Stimulated activated naive CD8-positive, alpha-beta T cell treated with anti-CD3 and anti-CD28 coated beads, Interleukin-15, Interleukin-2, amounts not matched to agents 100 U/mL and 50 U/mL, for 24 hours (primary cell): ENCODE measurements around the gene NR6A1.
"Not testable (repeated sequence)": the region's sequence is repeated elsewhere in the genome, so short reads cannot be mapped to it uniquely, and the experiment has no call there.

Experiments
- ATAC-seq: fragments of 150-1000 bp; cut with Tn5 transposase; one replicate; pipeline ENCODE4 v1.10.0; 2021
- DNase-seq: peaks from one replicate; pipeline ENCODE4 v3.0.0; 2021

Gene NR6A1

GRCh38 chr9:124615840-124616239, 155.3 kb downstream of the NR6A1 start:
- not testable (repeated sequence) for DNase-seq, ATAC-seq

DNA sequence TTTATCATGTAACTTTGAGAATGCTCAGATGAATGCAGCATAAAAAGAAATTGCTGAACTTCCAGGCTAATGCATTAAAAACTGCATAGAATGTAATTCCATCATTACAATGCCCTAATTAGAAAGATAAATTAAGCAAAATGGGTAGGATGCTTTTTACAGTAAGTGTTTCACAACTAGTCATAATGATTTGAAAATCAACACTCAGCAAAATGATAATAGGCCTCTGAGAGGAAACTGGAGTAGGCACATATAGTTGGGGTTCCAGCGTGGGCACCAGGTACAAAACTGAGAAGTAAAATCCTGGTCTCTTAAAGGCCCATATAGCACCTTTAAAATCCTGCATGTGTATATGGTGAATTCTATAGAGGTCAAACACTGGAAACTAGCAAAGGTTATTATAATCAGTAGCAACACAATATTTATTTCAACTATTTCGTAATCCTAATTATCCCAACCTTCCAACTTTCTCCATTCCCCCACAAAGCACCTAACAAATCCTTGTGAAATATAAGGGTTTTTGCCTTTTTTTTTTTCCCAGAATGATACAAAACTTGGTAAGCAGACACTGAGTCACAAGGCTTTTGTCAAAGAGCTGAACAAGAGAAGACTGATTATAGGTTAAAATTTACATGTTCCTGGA, 155.9 kb downstream of the NR6A1 start:
- no peak for DNase-seq
- no peak for ATAC-seq

DNA sequence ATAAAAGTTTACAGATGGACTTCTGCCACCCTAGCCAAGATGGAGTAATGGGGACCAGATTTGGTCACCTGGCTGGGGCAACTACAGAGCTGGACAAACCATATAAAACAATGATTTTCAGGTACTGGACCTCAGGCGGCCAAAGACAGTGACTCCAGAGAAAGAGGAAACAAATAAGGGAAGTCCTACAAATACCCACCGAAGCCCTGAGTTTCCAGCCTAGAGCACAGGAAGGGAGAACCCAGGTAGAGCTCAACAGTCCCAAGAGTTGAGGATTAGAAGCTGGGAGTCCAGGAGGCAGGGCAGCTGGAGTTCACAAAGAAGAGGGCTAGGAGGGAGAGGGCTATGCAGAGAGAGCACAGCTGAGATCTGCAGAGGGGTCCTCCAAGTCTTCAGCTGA, 157.3 kb downstream of the NR6A1 start:
- DNase-seq (no peak), ATAC-seq (no peak)

DNA sequence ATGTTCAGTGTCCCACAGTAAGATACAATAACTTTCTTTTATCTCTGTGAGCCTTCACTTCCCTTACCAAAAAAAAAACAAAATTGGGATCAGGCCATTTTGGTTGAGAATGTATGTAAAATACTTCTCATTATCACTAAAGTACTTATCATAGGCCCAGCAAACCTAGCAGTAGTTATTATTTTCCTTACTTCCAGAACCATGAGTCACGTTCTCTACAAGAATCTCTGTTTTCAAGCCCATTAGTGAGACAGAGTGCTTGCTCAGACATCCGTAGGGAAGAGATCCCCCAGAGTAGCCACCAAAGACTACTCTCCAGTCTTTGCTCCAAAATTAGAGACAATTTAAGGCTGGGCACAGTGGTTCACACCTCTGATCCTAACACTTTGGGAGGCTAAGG, 160.0 kb downstream of the NR6A1 start:
- no peak for DNase-seq
- no peak for ATAC-seq

GRCh38 chr9:124606027-124606426, 165.1 kb downstream of the NR6A1 start:
- ATAC-seq = no peak
- no peak for DNase-seq

GRCh38 chr9:124605258-124605657, 165.9 kb downstream of the NR6A1 start:
- no peak for ATAC-seq
- DNase-seq = no peak

GRCh38 chr9:124602632-124603031, 168.5 kb downstream of the NR6A1 start:
- no peak for ATAC-seq

DNA sequence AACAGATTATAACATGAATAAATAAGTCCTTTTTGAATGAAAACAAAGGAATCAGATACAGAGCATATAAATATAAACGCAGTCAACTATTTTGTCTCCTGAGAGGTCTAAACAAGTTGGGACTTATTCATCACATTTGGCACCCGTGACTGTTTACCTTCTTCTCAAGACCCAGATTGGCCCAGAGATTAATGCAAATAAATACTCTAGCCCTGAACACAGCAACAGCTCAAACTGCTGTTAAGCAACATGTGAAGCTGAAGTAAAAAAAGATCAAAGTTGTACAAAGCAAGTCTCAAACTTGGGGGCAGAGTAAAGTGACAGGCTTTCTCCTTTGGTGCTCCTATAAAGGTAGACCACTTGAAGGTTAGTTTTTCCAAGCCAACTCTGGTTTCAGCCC, 168.9 kb downstream of the NR6A1 start:
- no peak for ATAC-seq
- DNase-seq = no peak

More at GRCh38 chr9:124602632-124603031, 168.5 kb downstream of the NR6A1 start:
- DNase-seq = no peak

- ATAC-seq = no peak
- DNase-seq = no peak
Observed at GRCh38 chr9:124600407-124600806, 170.7 kb downstream of the NR6A1 start.

GRCh38 chr9:124599121-124599795, 171.9 kb downstream of the NR6A1 start:
- no peak for DNase-seq
- ATAC-seq = no peak

DNA sequence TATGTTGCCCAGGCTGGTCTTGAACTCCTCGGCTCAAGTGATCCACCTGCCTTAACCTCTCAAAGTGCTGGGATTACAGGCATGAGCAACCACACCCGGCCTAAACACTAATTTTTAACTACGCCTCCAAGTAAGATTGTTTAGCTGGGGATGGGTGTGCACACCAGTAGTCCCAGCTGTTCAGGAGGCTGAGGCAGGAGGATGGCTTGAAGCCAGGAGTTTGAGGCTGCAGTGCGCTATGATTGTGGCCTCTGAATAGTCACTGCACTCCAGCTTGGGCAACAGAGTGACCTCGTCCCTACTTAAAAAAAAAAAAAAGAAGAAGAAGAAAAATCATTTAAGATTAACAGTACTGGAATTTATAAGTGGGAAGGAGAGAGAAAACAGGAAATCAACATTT, 173.1 kb downstream of the NR6A1 start:
- DNase-seq (no peak), ATAC-seq (no peak)

- DNase-seq = no peak
- ATAC-seq = no peak
Observed at GRCh38 chr9:124596172-124596839, 174.8 kb downstream of the NR6A1 start.

- DNase-seq = no peak
- ATAC-seq = no peak
Observed at GRCh38 chr9:124595743-124596142, 175.4 kb downstream of the NR6A1 start.

DNA sequence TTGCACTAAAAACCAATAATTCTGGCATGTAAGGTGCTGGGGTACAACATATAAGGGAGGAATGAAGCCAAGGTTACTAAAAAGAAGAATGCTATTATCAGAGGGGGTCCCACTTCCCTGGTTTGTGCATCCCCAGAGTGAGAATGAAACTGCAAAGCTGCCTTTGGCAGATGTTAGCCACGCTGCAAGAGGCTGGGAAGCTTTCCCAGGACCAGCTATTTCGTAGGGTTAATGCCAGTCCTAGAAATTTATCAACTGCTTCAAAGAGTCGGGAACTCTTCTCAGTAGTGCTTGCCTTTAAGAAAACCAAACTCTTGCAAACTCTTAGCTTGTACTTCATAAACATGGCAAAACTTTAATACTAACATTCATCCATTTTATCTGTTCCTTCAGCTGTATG, 176.4 kb downstream of the NR6A1 start:
- no peak for DNase-seq
- ATAC-seq = no peak

DNA sequence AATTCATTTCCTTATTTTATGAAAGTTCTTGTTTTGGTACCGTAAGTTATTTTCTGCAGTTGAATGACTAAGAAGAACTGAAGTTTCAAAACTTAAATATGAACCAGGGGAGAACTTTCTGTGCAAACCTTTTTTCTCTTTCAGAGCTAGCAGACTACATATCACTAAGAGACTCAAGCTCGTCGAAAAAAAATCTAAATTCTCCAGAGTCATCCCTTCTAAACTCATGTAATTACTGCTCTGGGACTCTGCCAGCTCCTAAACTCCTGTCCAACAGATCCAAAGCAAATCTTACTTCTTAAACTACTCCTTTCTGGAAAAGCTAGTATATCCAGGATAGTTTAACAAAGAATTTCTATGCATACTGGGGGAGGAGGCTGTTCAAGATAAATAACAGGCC, 176.9 kb downstream of the NR6A1 start:
- ATAC-seq = no peak
- no peak for DNase-seq

GRCh38 chr9:124593651-124594058, 177.5 kb downstream of the NR6A1 start:
- DNase-seq (no peak), ATAC-seq (no peak)

GRCh38 chr9:124593200-124593599, 177.9 kb downstream of the NR6A1 start:
- ATAC-seq (no peak), DNase-seq (no peak)

GRCh38 chr9:124590889-124591641, 180.0 kb downstream of the NR6A1 start:
- ATAC-seq = no peak
- no peak for DNase-seq

GRCh38 chr9:124584631-124585030, 186.5 kb downstream of the NR6A1 start:
- DNase-seq (no peak), ATAC-seq (no peak)

GRCh38 chr9:124583134-124583533, 188.0 kb downstream of the NR6A1 start:
- DNase-seq (no peak), ATAC-seq (no peak)

DNA sequence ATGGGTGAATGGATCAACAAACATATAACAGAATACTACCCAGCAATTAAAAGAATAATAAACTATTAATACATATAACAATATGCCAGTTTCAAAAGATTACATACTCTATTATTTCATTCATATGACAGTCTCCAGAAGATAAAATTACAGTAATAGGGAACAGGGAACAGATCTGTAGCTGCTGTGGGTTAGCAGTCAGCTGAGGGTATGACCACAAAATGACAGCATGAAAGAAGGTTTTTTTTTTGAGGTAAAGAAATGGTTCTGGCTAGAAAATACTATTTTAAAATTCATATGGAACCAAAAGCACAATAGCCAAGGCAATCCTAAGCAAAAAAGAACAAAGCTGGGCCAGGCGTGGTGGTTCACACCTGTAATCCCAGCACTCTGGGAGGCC, 190.9 kb downstream of the NR6A1 start:
- ATAC-seq = no peak
- no peak for DNase-seq

- ATAC-seq (no peak), DNase-seq (no peak)
Observed at GRCh38 chr9:124576751-124577150, 194.4 kb downstream of the NR6A1 start.
